Measurements from ENCODE around the gene SLC43A3.
"Not testable (repeated sequence)": the region's sequence is repeated elsewhere in the genome, so short reads cannot be mapped to it uniquely, and the experiment has no call there.

SLC43A3 gene

DNA sequence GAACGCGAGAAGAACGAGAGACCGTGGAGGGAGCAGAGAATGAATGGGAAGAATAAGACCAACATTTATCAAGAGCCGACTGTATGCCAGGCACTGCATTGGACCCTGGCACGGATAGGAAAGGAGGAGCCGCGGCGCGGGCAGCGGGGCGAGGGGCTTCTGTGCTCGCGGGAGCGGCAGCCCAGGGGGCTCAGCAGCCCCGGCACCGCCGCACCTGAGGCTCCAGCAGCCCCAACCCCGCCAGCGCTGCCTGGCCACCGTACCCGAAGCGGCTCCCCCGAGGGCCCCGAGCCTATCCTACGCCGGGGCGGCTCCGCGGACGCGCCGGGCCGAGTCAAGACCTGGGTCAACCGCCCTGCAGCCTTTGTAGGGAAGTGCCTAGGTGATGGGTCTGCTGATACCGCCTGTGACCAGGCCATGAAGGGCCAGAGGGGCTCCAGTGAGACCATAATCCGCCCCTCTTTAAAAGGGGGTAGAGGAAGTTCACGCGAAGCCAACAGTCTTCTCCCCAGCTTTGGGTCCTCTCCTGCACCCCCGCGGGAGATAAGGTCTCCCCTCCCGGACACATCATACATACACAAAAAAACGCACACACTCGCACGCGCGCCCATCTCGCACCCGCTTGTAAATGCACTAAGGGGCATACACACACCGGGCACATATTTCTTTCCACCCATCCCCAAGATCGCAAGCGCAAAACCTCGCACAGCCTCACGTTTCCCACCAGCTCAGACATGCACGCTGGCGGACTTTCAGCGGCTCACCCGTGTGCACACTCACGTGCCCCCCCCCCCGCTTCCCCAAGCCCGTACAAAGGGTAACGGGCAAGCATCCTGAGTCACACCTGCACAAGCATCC, 32.5 kb upstream of the SLC43A3 start:
- DNase-seq: peak; percentile 69

DNA sequence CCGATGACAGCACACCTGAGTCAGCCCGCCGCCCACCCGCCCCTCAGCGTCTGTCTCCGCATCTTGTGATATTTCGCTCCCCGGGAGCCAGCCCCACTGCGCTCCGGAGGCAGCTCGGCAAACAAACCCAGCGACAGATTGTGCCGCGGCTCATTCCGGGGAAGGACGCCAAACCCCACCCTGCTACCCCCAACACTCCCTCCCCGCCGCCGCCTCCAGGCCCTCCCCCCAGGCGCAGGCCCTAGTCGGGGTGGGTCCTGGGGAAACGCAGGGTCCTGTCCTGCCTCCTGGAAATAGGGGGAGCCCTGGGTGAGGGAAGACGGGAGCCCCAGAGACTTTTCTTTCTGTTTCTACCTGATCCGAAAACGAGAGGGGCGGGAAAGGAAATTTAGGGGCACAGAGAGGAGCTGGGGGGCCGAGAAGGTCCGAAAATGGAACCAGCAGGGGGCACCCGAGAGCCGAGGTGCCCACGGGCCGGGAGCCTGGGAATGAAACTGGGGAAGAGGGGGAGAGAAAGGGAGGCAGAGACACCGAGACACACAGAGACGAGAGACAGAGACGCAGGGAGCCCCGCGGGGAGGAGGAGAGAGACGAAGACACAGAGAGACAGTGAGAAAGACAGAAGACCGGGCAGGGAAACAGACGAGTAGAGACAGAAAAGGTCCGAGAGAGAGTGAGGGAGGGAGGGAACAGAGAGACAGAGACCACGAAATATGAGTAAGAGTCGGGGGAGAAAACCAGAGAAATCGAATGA, 31.7 kb upstream of the SLC43A3 start:
- DNase-seq: peak; percentile 80

- peak; percentile 19 for DNase-seq
Observed at GRCh38 chr11:57458060-57458409, 31.1 kb upstream of the SLC43A3 start.

GRCh38 chr11:57457643-57458023, 30.7 kb upstream of the SLC43A3 start:
- no peak for DNase-seq

GRCh38 chr11:57456960-57457642, 30.2 kb upstream of the SLC43A3 start:
- DNase-seq: peak; percentile 93

DNA sequence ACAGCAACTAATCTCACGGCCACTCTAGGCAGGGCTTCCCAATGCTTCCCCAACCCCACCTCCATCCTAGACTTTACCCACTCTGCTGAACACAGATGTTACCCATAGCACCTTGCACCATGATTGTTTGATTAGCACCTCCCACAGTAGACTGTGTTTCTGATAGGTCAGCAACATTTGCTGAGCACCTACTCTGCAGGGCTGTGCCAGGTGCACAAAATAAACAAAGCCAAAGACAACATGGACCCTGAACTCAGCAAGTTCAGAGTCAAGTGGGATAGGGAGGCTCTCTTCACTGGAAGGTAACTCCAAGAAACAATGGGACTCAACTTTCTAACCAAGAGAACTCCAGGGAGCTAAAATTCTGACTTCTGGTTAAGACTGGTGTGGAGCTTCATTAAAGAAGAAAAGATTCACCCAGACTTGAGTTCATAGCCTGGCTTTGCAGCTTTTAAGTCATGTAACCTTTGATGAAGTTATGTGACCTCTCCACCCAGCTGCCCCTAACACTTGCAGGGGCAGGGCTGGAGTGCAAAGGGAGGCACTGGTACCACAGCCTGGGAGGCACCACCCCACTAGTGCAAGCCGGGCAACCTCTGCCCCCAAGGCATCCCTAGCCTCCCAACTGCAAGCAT, 26.7 kb upstream of the SLC43A3 start:
- DNase-seq: no peak

DNA sequence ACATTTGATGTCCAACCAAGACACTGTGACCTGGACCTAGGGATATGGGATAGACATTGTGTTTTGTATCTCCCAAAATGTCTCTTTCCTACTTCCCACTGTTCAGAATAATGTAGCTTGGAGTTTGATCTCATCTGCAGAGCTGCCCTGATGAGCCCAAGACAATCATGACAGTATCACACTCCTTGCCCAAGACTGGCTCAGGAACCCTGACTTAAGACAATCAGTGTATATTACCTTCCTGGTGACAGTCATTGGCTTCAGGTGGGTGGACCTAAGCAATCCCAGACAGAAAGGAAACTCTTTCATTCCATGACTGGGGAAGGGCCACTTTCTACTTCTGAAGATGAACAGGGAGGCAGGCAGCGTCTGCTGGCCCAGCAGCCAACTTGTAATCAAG, 19.1 kb upstream of the SLC43A3 start:
- no peak for DNase-seq

DNA sequence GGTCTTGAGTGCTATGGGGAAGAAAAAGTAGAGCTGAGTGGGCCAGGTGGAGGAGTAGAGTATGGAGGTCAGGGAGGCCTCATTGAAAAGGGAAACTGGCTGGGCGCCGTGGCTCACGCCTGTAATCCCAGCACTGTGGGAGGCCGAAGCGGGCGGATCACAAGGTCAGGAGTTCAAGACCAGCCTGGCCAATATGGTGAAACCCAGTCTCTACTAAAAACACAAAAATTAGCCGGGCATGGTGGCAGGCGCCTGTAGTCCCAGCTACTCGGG, 18.1 kb upstream of the SLC43A3 start:
- not testable (repeated sequence) for DNase-seq

DNA sequence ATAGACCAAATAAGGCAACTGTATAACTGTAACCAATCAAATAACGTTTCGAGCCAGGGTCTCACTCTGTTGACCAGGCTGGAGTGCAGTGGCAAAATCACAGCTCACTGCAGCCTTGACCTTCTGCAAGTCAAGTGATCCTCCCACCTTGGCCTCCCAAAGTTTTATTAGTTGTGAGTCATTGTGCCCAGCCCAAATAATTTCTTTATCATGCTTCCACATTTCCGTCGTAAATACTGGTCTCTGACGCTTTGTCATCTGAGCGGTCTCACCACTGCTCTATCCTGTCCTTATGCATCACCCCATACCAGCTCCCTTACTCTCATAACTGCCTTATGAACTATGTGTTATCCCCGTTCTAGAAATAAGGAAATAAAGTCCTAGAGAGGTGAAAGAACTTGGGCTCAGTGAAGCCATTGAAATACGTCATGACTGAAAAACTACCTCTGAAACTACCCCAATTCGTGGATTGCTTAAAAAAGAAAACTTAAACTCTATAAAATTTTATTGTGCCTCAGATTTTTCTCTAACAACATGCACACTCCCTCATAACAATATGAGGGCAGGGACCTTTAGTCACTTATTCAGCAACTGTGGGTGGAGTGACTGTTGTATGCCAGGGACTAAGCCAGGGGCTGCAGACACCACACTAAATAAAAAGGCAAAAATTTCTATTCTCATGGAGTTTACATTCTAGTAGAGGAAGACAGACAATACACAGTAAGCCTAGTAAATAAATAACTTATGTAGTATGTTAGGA, 17.6 kb upstream of the SLC43A3 start:
- DNase-seq: no peak

- no peak for DNase-seq
Observed at GRCh38 chr11:57440744-57441414, 14.0 kb upstream of the SLC43A3 start.

GRCh38 chr11:57439786-57440185, 12.9 kb upstream of the SLC43A3 start:
- no peak for DNase-seq

- DNase-seq: no peak
Observed at GRCh38 chr11:57438345-57439285, 11.7 kb upstream of the SLC43A3 start.

GRCh38 chr11:57436031-57436430, 9.1 kb upstream of the SLC43A3 start:
- DNase-seq: no peak

- DNase-seq: no peak
Observed at GRCh38 chr11:57434640-57435546, 8.0 kb upstream of the SLC43A3 start.

DNA sequence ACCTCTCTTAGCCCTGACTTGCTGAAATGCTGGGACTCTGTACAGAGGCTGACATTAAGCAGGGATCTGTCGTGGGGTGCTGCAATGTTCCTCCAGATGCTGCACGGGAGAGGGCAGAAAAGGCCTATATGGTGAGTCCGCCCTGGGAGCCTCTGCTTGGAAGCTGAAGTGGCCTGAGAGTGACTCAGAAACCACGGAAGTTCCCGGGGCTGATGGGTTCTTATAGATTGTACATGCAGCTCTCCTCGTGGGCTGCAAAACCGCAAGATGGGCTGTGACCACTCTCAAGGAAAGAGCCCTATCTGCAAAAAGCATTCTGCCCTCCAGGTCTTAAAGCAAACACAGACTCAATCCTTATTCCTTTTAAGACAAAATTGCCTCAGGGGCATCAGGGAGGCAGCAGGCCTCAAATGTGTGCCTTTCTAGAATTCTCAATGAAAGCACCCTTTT, 5.8 kb upstream of the SLC43A3 start:
- no peak for DNase-seq

GRCh38 chr11:57432149-57432561, 5.2 kb upstream of the SLC43A3 start:
- DNase-seq: no peak

DNA sequence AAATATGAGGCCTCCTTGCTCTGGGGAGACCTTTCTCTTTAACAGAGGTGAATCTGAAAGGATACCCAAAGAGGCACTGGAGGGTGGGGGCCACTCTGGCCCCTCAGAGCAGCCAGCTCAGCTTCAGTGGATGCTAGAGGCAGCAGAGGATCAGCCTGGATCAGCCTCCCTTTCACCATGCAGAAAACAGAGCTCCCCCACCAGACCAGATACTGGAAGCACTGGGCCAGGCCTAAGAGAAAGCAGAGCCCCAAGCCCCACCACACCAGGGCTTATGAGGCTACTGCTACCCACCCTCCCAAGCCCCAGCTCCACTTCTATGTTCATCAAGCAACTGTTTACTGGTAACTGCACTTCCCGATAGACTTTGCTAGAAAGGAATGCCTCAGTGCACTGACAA, 4.0 kb upstream of the SLC43A3 start:
- DNase-seq: no peak

DNA sequence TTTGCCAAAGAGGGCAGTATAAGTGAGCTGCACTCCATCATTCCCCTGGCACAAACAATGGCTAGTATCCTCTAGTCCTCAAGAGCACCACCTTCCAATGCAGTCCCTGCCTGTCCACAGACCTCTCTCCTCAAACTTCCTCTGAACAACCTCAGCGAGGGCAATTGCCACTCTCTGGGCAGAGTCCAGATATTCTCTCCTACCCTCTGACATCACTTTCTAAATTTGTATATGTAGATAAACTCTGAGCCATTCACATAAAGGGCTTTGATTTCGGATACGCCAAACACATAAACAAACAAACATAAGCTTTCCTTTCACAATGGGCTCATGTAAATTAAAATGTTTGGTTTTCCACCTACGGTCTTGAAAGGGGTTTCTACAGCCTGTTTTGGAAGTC, 3.0 kb upstream of the SLC43A3 start:
- DNase-seq: no peak

GRCh38 chr11:57428643-57429042, 1.7 kb upstream of the SLC43A3 start:
- DNase-seq: no peak

DNA sequence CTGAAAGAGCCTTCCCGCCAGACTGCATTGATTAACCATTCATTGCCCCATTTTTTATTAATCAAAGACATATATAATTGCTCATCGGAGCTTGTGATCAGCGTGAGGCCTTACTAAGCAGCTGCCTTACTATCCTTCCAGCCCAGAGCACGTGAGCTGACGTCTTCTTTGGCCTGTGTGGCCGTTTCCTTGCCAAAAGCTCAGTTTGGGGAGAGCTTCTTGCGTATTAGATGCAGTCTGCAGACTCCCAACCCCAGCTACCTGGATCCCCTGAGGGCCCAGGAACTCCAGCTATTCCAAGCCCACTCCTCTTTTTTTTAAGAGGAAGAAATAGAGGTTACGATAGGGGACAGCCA, 784 bp upstream of the SLC43A3 start:
- DNase-seq: no peak
